HCT116 (cell line): ENCODE data around the gene FTO. TPM values are rescaled to one million over a fixed set of nuclear protein-coding genes. Genes with fewer than 3 reads are reported as not detected.

Experiments used
- ATAC-seq: fragments of 200-7000 bp; cut with Tn5 transposase; 2 replicates; pipeline ENCODE4 v1.9.1; 2020; ENCODE audit warnings: mild to moderate bottlenecking, moderate library complexity
- BruUV-seq: library from RNA; stranded (reverse); fragments of 400-500 nt; replicated peaks from 2 replicates; lab custom pipeline; 2021; lab: Mats Ljungman, UMichigan
- CTCF ChIA-PET: fragments of 300-600 bp; sonication (Branson Sonifier 250); formaldehyde crosslinking; loops from one replicate; lab custom pipeline; 2021; ENCODE audit warnings: antibody characterized with exemption; lab: Charles Lee
- POLR2A ChIA-PET: fragments of 300-600, 350-600 bp; sonication (Branson Sonifier 250); formaldehyde crosslinking; loops from one replicate; lab custom pipeline; 2021; ENCODE audit warnings: antibody characterized with exemption; lab: Charles Lee
- RAD21 ChIA-PET, 2 experiments: fragments of 300-600 bp; sonication (Branson Sonifier 250); formaldehyde crosslinking; loops; one replicate each; lab custom pipeline; 2023; ENCODE audit warnings: low total read pairs in 2 of 2; ENCODE audit not compliant: uncharacterized antibody in 2 of 2, unreplicated experiment in 2 of 2, low non-redundant PET in 1 of 2; lab: Charles Lee
- DNase-seq: peaks from one replicate; pipeline ENCODE4 v3.0.0-alpha.2; 2010; ENCODE audit warnings: low read depth, low spot score
- H2AFZ ChIP-seq: fragments of 200-600 bp; shearing (Covaris generic), sonication (generic); 2 replicates; pipeline ENCODE4 v1.6.1; 2017; ENCODE audit warnings: low read depth, mixed run types, mixed read lengths, antibody characterized with exemption, low read length; ENCODE audit not compliant: poor library complexity, severe bottlenecking
- H3K27ac ChIP-seq: 2 replicates; pipeline ENCODE4 v1.5.1; 2012; ENCODE audit warnings: low read depth, low read length
- H3K27me3 ChIP-seq: fragments of 200-600 bp; sonication (generic); 2 replicates; pipeline ENCODE4 v1.6.1; 2016; ENCODE audit warnings: mixed run types, low read length, mixed read lengths; ENCODE audit not compliant: insufficient read depth
- H3K36me3 ChIP-seq, 2 experiments: fragments of 200-500 bp in 1 of 2; fragments of 200-600 bp in 1 of 2; sonication (Bioruptor generic) in 1 of 2; sonication (generic) in 1 of 2; 2 replicates each; pipeline versions ENCODE4 v1.5.1 to v1.6.1; 2014 to 2016; ENCODE audit warnings: low read length in 2 of 2, inconsistent platforms in 1 of 2, mixed read lengths in 1 of 2, mixed run types in 1 of 2; ENCODE audit not compliant: insufficient read depth in 2 of 2, control insufficient read depth in 1 of 2
- H3K4me1 ChIP-seq, 2 experiments: fragments of 200-600 bp in 1 of 2; sonication (generic) in 1 of 2; 2 replicates each; pipeline versions ENCODE4 v1.5.1 to v1.6.1; 2012 to 2017; ENCODE audit warnings: low read length in 2 of 2, inconsistent platforms in 1 of 2, mild to moderate bottlenecking in 1 of 2, mixed read lengths in 1 of 2, mixed run types in 1 of 2, moderate library complexity in 1 of 2; ENCODE audit not compliant: insufficient read depth in 2 of 2, control insufficient read depth in 1 of 2
- H3K4me2 ChIP-seq: fragments of 200-600 bp; sonication (generic); 2 replicates; pipeline ENCODE4 v1.6.1; 2017; ENCODE audit warnings: mixed run types, low read length, mixed read lengths
- H3K4me3 ChIP-seq, 2 experiments: fragments of 200-600 bp in 1 of 2; sonication (generic) in 1 of 2; replicated peaks in 1 of 2; 2 replicates each; pipeline ENCODE4 v1.5.1; 2011 to 2016; ENCODE audit warnings: low read length in 2 of 2, control low read depth in 1 of 2, low read depth in 1 of 2, mild to moderate bottlenecking in 1 of 2, mixed read lengths in 1 of 2, mixed run types in 1 of 2
- H3K79me2 ChIP-seq: fragments of 200-600 bp; sonication (generic); 2 replicates; pipeline ENCODE4 v1.6.1; 2017; ENCODE audit warnings: mild to moderate bottlenecking, mixed run types, low read length, moderate library complexity, mixed read lengths; ENCODE audit not compliant: insufficient read depth
- H3K9ac ChIP-seq: fragments of 200-600 bp; sonication (generic); 2 replicates; pipeline ENCODE4 v1.6.1; 2016; ENCODE audit warnings: low read length, mixed read lengths
- H3K9me2 ChIP-seq: fragments of 200-600 bp; sonication (generic), shearing (Covaris generic); 2 replicates; pipeline ENCODE4 v1.6.1; 2017; ENCODE audit warnings: mixed run types, mild to moderate bottlenecking, moderate library complexity; ENCODE audit not compliant: insufficient read depth
- H3K9me3 ChIP-seq, 2 experiments: fragments of 200-500 bp in 1 of 2; fragments of 200-600 bp in 1 of 2; sonication (Bioruptor generic) in 1 of 2; sonication (generic) in 1 of 2; 2 replicates each; pipeline ENCODE4 v1.6.1; 2014 to 2017; ENCODE audit warnings: low read length in 2 of 2, mixed read lengths in 2 of 2, inconsistent platforms in 1 of 2, low read depth in 1 of 2, mild to moderate bottlenecking in 1 of 2, mixed run types in 1 of 2, moderate library complexity in 1 of 2; ENCODE audit not compliant: control insufficient read depth in 1 of 2, insufficient read depth in 1 of 2
- H4K20me1 ChIP-seq: fragments of 200-600 bp; sonication (generic), shearing (Covaris generic); 2 replicates; pipeline ENCODE4 v1.6.1; 2017; ENCODE audit warnings: mixed run types, mild to moderate bottlenecking, moderate library complexity; ENCODE audit not compliant: insufficient read depth
- CBX3 ChIP-seq: IDR thresholded peaks from 2 replicates; pipeline ENCODE4 v1.6.1; 2012; ENCODE audit warnings: low read depth
- CEBPB ChIP-seq: IDR thresholded peaks from 2 replicates; pipeline ENCODE4 v1.6.1; 2012; ENCODE audit warnings: low read depth
- CTCF ChIP-seq, 3 experiments: fragments of 200-600 bp in 1 of 3; sonication (generic) in 1 of 3; IDR thresholded peaks in 2 of 3; conservative IDR thresholded peaks in 1 of 3; 2 replicates each; pipeline ENCODE4 v1.5.1; 2012 to 2017; ENCODE audit warnings: low read depth in 2 of 3, low read length in 2 of 3, antibody characterized with exemption in 1 of 3, borderline replicate concordance in 1 of 3, control low read depth in 1 of 3, mild to moderate bottlenecking in 1 of 3, mixed read lengths in 1 of 3, mixed run types in 1 of 3, moderate library complexity in 1 of 3; ENCODE audit not compliant: insufficient read depth in 1 of 3
- ELF1 ChIP-seq: IDR thresholded peaks from 2 replicates; pipeline ENCODE4 v1.6.1; 2012; ENCODE audit warnings: low read depth, borderline replicate concordance
- EZH2 ChIP-seq: fragments of 200-600 bp; sonication (generic); IDR thresholded peaks from 2 replicates; pipeline ENCODE4 v1.6.1; 2017; ENCODE audit warnings: antibody characterized with exemption, mixed run types
- EZH2phosphoT487 ChIP-seq: fragments of 200-600 bp; IDR thresholded peaks from 2 replicates; pipeline ENCODE4 v1.6.1; 2018; ENCODE audit warnings: antibody characterized with exemption, borderline replicate concordance
- FOSL1 ChIP-seq: IDR thresholded peaks from 2 replicates; pipeline ENCODE4 v1.6.1; 2012; ENCODE audit warnings: low read depth
- MAX ChIP-seq: IDR thresholded peaks from 2 replicates; pipeline ENCODE4 v1.6.1; 2012
- POLR2A ChIP-seq: IDR thresholded peaks from 2 replicates; pipeline ENCODE4 v1.7.0; 2011; ENCODE audit warnings: borderline replicate concordance; ENCODE audit not compliant: insufficient read depth, insufficient read length; ENCODE audit errors: extremely low read depth
- POLR2AphosphoS5 ChIP-seq: IDR thresholded peaks from 2 replicates; pipeline ENCODE4 v1.6.1; 2011; ENCODE audit warnings: mild to moderate bottlenecking, low read depth, low read length, moderate library complexity
- RAD21 ChIP-seq: IDR thresholded peaks from 2 replicates; pipeline ENCODE4 v1.6.1; 2012; ENCODE audit warnings: low read depth, mild to moderate bottlenecking
- REST ChIP-seq: IDR thresholded peaks from 2 replicates; pipeline ENCODE4 v1.6.1; 2012; ENCODE audit warnings: low read depth
- SP1 ChIP-seq: IDR thresholded peaks from 2 replicates; pipeline ENCODE4 v1.6.1; 2012; ENCODE audit warnings: low read depth
- SRF ChIP-seq: IDR thresholded peaks from 2 replicates; pipeline ENCODE4 v1.6.1; 2012; ENCODE audit warnings: low read depth
- TCF7L2 ChIP-seq: IDR thresholded peaks from 2 replicates; pipeline ENCODE4 v1.7.0; 2011; ENCODE audit warnings: borderline replicate concordance, inconsistent platforms; ENCODE audit not compliant: insufficient read depth, insufficient read length; ENCODE audit errors: extremely low read depth
- YY1 ChIP-seq: IDR thresholded peaks from 2 replicates; pipeline ENCODE4 v1.6.1; 2011; ENCODE audit warnings: low read length, low read depth, moderate library complexity, mild to moderate bottlenecking; ENCODE audit not compliant: insufficient replicate concordance; ENCODE audit errors: extremely low read depth
- ZFX ChIP-seq: fragments of 450-650 bp; IDR thresholded peaks from 2 replicates; pipeline ENCODE4 v1.6.1; 2017
- ZNF274 ChIP-seq: fragments of 200-500 bp; sonication (Bioruptor generic); IDR thresholded peaks from 2 replicates; pipeline ENCODE4 v1.6.1; 2014; ENCODE audit warnings: mild to moderate bottlenecking, low read depth, low read length, inconsistent platforms
- intact Hi-C: fragments of 100-400 bp; cut with micrococcal nuclease; formaldehyde crosslinking; loops from 2 replicates; pipeline ENCODE4 v1.10.0; 2022
- total RNA-seq: library from RNA; stranded (reverse); gene quantifications from one replicate; pipeline ENCODE4 v1.2.1, GENCODE V29; 2021; ENCODE audit not compliant: unreplicated experiment

FTO gene
- total RNA-seq, 1 experiment from 2014 or later, result 55.2 TPM

GRCh38 chr16:54178478-54178976 is 474.6 kb downstream of the FTO start (continued):
- no peak for TF ChIP-seq YY1
- TF ChIP-seq POLR2A, result no peak
- TF ChIP-seq POLR2AphosphoS5, result no peak
- TF ChIP-seq MAX, result no peak
- TF ChIP-seq ZFX, result no peak
- TF ChIP-seq, all 23 proteins: peak for 0

- intact Hi-C loops, result no loop called here
- no peak overlapping the region for H2AFZ ChIP-seq
- BruUV-seq, result no TSS peak
- TF ChIP-seq MAX, result no peak
- no peak for TF ChIP-seq ZNF274
- no peak for TF ChIP-seq CBX3
- TF ChIP-seq ELF1, result no peak
- TF ChIP-seq ZFX, result no peak
- TF ChIP-seq REST, result no peak
- no peak for TF ChIP-seq YY1
- TF ChIP-seq EZH2phosphoT487, result no peak
- TF ChIP-seq CEBPB, result no peak
- no peak for TF ChIP-seq SRF
- no peak for TF ChIP-seq TCF7L2
- TF ChIP-seq CTCF (IDR thresholded peaks at IDR 0.05 in 2 of 3, conservative IDR thresholded peaks at IDR 0.05 in 1 of 3; ENCODE audit: borderline replicate concordance in 1 of 3, insufficient read depth in 1 of 3, low read depth in 2 of 3, low read length in 2 of 3), result no peak
- TF ChIP-seq RAD21, result no peak
- TF ChIP-seq SP1, result no peak
- TF ChIP-seq FOSL1, result no peak
- TF ChIP-seq EZH2, result no peak
Measured at GRCh38 chr16:54180421-54181359, 476.7 kb downstream of the FTO start.

More at GRCh38 chr16:54180421-54181359, 476.7 kb downstream of the FTO start:
- CTCF ChIA-PET, result no interaction called here
- ATAC-seq, result no peak
- RAD21 ChIA-PET, result no interaction called here
- no peaks in the 10 kb centered on the region for H3K79me2 ChIP-seq
- no peaks in the 10 kb centered on the region for H3K36me3 ChIP-seq
- H3K4me3 ChIP-seq, result no peak overlapping the region
- H3K9ac ChIP-seq, result no peak overlapping the region
- no peak overlapping the region for H3K4me2 ChIP-seq
- no peaks in the 10 kb centered on the region for H4K20me1 ChIP-seq
- no peaks in the 10 kb centered on the region for H3K9me2 ChIP-seq
- H3K4me1 ChIP-seq, result no peaks in the 10 kb centered on the region
- POLR2A ChIA-PET, result no interaction called here
- DNase-seq, result no peak
- no peak overlapping the region for H3K27ac ChIP-seq
- H3K9me3 ChIP-seq, result no peaks in the 10 kb centered on the region
- no peaks in the 10 kb centered on the region for H3K27me3 ChIP-seq
